SU-DHL-6 (cell line): ENCODE results near the gene IL24.

Source experiments
- H2AFZ ChIP-seq: fragments of 200-600 bp; sonication (generic); 2 replicates; pipeline ENCODE4 v1.6.1; 2014; ENCODE audit warnings: low read depth, mild to moderate bottlenecking, moderate library complexity, mixed read lengths, antibody characterized with exemption, low read length; ENCODE audit not compliant: severe bottlenecking
- H3F3A ChIP-seq: fragments of 200-600 bp; shearing (Covaris generic); 2 replicates; pipeline ENCODE4 v1.6.0; 2016; ENCODE audit warnings: antibody characterized with exemption, mild to moderate bottlenecking; ENCODE audit not compliant: insufficient read depth
- H3K27ac ChIP-seq: fragments of 200-600 bp; sonication (generic); 2 replicates; pipeline ENCODE4 v1.5.1; 2016; ENCODE audit warnings: low read depth, mild to moderate bottlenecking, low read length, moderate library complexity, mixed read lengths
- H3K27me3 ChIP-seq: fragments of 200-600 bp; sonication (generic), shearing (Covaris generic); 2 replicates; pipeline ENCODE4 v1.6.0; 2014; ENCODE audit warnings: mild to moderate bottlenecking, low read length
- H3K36me3 ChIP-seq: fragments of 200-600 bp; sonication (generic); 2 replicates; pipeline ENCODE4 v1.6.1; 2014; ENCODE audit warnings: mild to moderate bottlenecking, low read length, mixed read lengths
- H3K4me2 ChIP-seq: fragments of 300-600, 200-600 bp; shearing (Covaris generic), sonication (generic); 2 replicates; pipeline ENCODE4 v1.6.0; 2014; ENCODE audit warnings: low read length, low read depth, mild to moderate bottlenecking; ENCODE audit not compliant: poor library complexity, severe bottlenecking
- H3K4me3 ChIP-seq: fragments of 200-600 bp; sonication (generic); 2 replicates; pipeline ENCODE4 v1.5.1; 2014; ENCODE audit warnings: antibody characterized with exemption, low read length, mild to moderate bottlenecking, mixed read lengths; ENCODE audit not compliant: insufficient read depth, poor library complexity, severe bottlenecking
- H3K79me2 ChIP-seq: fragments of 200-600 bp; sonication (generic); 2 replicates; pipeline ENCODE4 v1.6.1; 2014; ENCODE audit warnings: mild to moderate bottlenecking, low read length, moderate library complexity; ENCODE audit not compliant: insufficient read depth
- H3K9ac ChIP-seq: fragments of 200-600 bp; sonication (generic); 2 replicates; pipeline ENCODE4 v1.7.0; 2014; ENCODE audit warnings: mild to moderate bottlenecking, low read length
- H3K9me2 ChIP-seq: fragments of 200-600 bp; sonication (generic); replicated peaks from 2 replicates; pipeline ENCODE4 v1.6.1; 2014; ENCODE audit warnings: low read length; ENCODE audit not compliant: insufficient read depth
- H3K9me3 ChIP-seq: fragments of 200-600 bp; sonication (generic); 2 replicates; pipeline ENCODE4 v1.6.1; 2014; ENCODE audit warnings: low read length, mixed read lengths; ENCODE audit not compliant: insufficient read depth
- H4K20me1 ChIP-seq: fragments of 200-600 bp; sonication (generic); 2 replicates; pipeline ENCODE4 v1.6.1; 2014; ENCODE audit warnings: low read depth, mild to moderate bottlenecking, antibody characterized with exemption, low read length, moderate library complexity, mixed read lengths
- CTCF ChIP-seq: fragments of 200-600 bp; sonication (generic); IDR thresholded peaks from one replicate; pipeline ENCODE4 v1.5.1; 2017; ENCODE audit warnings: antibody characterized with exemption, mild to moderate bottlenecking, low read length, moderate library complexity; ENCODE audit not compliant: insufficient read depth, poor library complexity, severe bottlenecking
- EZH2phosphoT487 ChIP-seq: fragments of 200-600 bp; sonication (generic), shearing (Covaris generic); conservative IDR thresholded peaks from 2 replicates; pipeline ENCODE4 v1.6.1; 2018; ENCODE audit warnings: mild to moderate bottlenecking, antibody characterized with exemption, low read length, moderate library complexity, mixed read lengths

IL24 gene

GRCh38 chr1:206886831-206887230, 10.4 kb upstream of the IL24 start:
- H3K79me2 ChIP-seq: no peaks in the 10 kb centered on the region
- H3K36me3 ChIP-seq: no peaks in the 10 kb centered on the region
- H4K20me1 ChIP-seq: no peaks in the 10 kb centered on the region
- no peak overlapping the region for H3K27ac ChIP-seq
- H3F3A ChIP-seq: no peaks in the 10 kb centered on the region
- H3K4me3 ChIP-seq: no peak overlapping the region
- no peak overlapping the region for H3K4me2 ChIP-seq
- H3K27me3 ChIP-seq: no peaks in the 10 kb centered on the region
- H3K9ac ChIP-seq: no peak overlapping the region
- no peak overlapping the region for H2AFZ ChIP-seq
- H3K9me3 ChIP-seq: no peaks in the 10 kb centered on the region
- no peaks in the 10 kb centered on the region for H3K9me2 ChIP-seq
- TF ChIP-seq CTCF (no peak), EZH2phosphoT487 (no peak)

GRCh38 chr1:206887701-206888100, 9.5 kb upstream of the IL24 start:
- Histone ChIP-seq H2AFZ (no peak overlapping the region), H3K9me2 (no peaks in the 10 kb centered on the region), H4K20me1 (no peaks in the 10 kb centered on the region), H3K36me3 (no peaks in the 10 kb centered on the region), H3K79me2 (no peaks in the 10 kb centered on the region), H3K9me3 (no peaks in the 10 kb centered on the region), H3K4me3 (no peak overlapping the region), H3K4me2 (no peak overlapping the region), H3F3A (no peaks in the 10 kb centered on the region), H3K27me3 (no peaks in the 10 kb centered on the region), H3K27ac (no peak overlapping the region), H3K9ac (no peak overlapping the region)
- no peak for TF ChIP-seq EZH2phosphoT487
- TF ChIP-seq CTCF: no peak

GRCh38 chr1:206890125-206891060, 6.8 kb upstream of the IL24 start:
- H3K9me3 ChIP-seq: no peaks in the 10 kb centered on the region
- H3K9ac ChIP-seq: no peak overlapping the region
- no peak overlapping the region for H3K4me2 ChIP-seq
- no peaks in the 10 kb centered on the region for H3K36me3 ChIP-seq
- H2AFZ ChIP-seq: no peak overlapping the region
- H3K4me3 ChIP-seq: no peak overlapping the region
- TF ChIP-seq EZH2phosphoT487: no peak
- TF ChIP-seq CTCF: no peak
- H3F3A ChIP-seq: no peaks in the 10 kb centered on the region
- H3K79me2 ChIP-seq: no peaks in the 10 kb centered on the region
- H3K27me3 ChIP-seq: no peaks in the 10 kb centered on the region
- H3K9me2 ChIP-seq: no peaks in the 10 kb centered on the region
- H3K27ac ChIP-seq: no peak overlapping the region
- no peaks in the 10 kb centered on the region for H4K20me1 ChIP-seq
